ENCODE data around the gene FRMD4A.

GRCh38 chr10:13632884-13633440 is 697.8 kb downstream of the FRMD4A start:
- TF ChIP-seq EP300 (IDR thresholded peaks at IDR 0.05) (no peak), POLR2AphosphoS5 (IDR thresholded peaks at IDR 0.05) (no peak)
